Measurements from ENCODE around the gene NCKAP5. TPM values are rescaled to one million over a fixed set of nuclear protein-coding genes. Genes with fewer than 3 reads are reported as not detected.

NCKAP5 gene
- total RNA-seq, 1 experiment from 2014 or later: 3.4 TPM

- no peak for DNase-seq (ENCODE audit: low read depth)
- in situ Hi-C loops (cut with HindIII; ENCODE audit: low pct_unique_long_range_greater_than_20kb, low sequenced_read_pairs): no loop called here
These were observed 147.5 kb downstream of the NCKAP5 start for GRCh38 chr2:133420788-133421187.

- no peak for DNase-seq (ENCODE audit: low read depth)
- in situ Hi-C loops (cut with HindIII; ENCODE audit: low pct_unique_long_range_greater_than_20kb, low sequenced_read_pairs): no loop called here
These were observed 149.6 kb downstream of the NCKAP5 start for GRCh38 chr2:133418671-133419070.

- in situ Hi-C loops (cut with HindIII; ENCODE audit: low pct_unique_long_range_greater_than_20kb, low sequenced_read_pairs): no loop called here
- DNase-seq (ENCODE audit: low read depth): peak; percentile 45
These were observed 150.2 kb downstream of the NCKAP5 start for GRCh38 chr2:133418021-133418420.

GRCh38 chr2:133417415-133417814 lies 150.8 kb downstream of the NCKAP5 start:
- in situ Hi-C loops (cut with HindIII; ENCODE audit: low pct_unique_long_range_greater_than_20kb, low sequenced_read_pairs): no loop called here
- no peak for DNase-seq (ENCODE audit: low read depth)

- no peak for DNase-seq (ENCODE audit: low read depth)
- in situ Hi-C loops (cut with HindIII; ENCODE audit: low pct_unique_long_range_greater_than_20kb, low sequenced_read_pairs): no loop called here
These were observed 151.5 kb downstream of the NCKAP5 start for GRCh38 chr2:133416736-133417135.

- in situ Hi-C loops (cut with HindIII; ENCODE audit: low pct_unique_long_range_greater_than_20kb, low sequenced_read_pairs): no loop called here
- no peak for DNase-seq (ENCODE audit: low read depth)
These were observed 152.1 kb downstream of the NCKAP5 start for GRCh38 chr2:133416146-133416545.

- DNase-seq (ENCODE audit: low read depth): no peak
- in situ Hi-C loops (cut with HindIII; ENCODE audit: low pct_unique_long_range_greater_than_20kb, low sequenced_read_pairs): no loop called here
These were observed 152.9 kb downstream of the NCKAP5 start for GRCh38 chr2:133415210-133415876.

- in situ Hi-C loops (cut with HindIII; ENCODE audit: low pct_unique_long_range_greater_than_20kb, low sequenced_read_pairs): no loop called here
- no peak for DNase-seq (ENCODE audit: low read depth)
These were observed 153.6 kb downstream of the NCKAP5 start for GRCh38 chr2:133414486-133415209.

GRCh38 chr2:133413863-133414262 lies 154.4 kb downstream of the NCKAP5 start:
- DNase-seq (ENCODE audit: low read depth): no peak
- in situ Hi-C loops (cut with HindIII; ENCODE audit: low pct_unique_long_range_greater_than_20kb, low sequenced_read_pairs): no loop called here

GRCh38 chr2:133412694-133413093 lies 155.6 kb downstream of the NCKAP5 start:
- DNase-seq (ENCODE audit: low read depth): no peak
- in situ Hi-C loops (cut with HindIII; ENCODE audit: low pct_unique_long_range_greater_than_20kb, low sequenced_read_pairs): no loop called here

- no peak for DNase-seq (ENCODE audit: low read depth)
- in situ Hi-C loops (cut with HindIII; ENCODE audit: low pct_unique_long_range_greater_than_20kb, low sequenced_read_pairs): no loop called here
These were observed 156.4 kb downstream of the NCKAP5 start for GRCh38 chr2:133411857-133412256.

- DNase-seq (ENCODE audit: low read depth): no peak
- in situ Hi-C loops (cut with HindIII; ENCODE audit: low pct_unique_long_range_greater_than_20kb, low sequenced_read_pairs): no loop called here
These were observed 157.2 kb downstream of the NCKAP5 start for GRCh38 chr2:133411101-133411500.

- in situ Hi-C loops (cut with HindIII; ENCODE audit: low pct_unique_long_range_greater_than_20kb, low sequenced_read_pairs): no loop called here
These were observed 158.5 kb downstream of the NCKAP5 start for GRCh38 chr2:133409581-133410285.

GRCh38 chr2:133408671-133409070 lies 159.6 kb downstream of the NCKAP5 start:
- DNase-seq (ENCODE audit: low read depth): no peak
- in situ Hi-C loops (cut with HindIII; ENCODE audit: low pct_unique_long_range_greater_than_20kb, low sequenced_read_pairs): no loop called here

More at GRCh38 chr2:133409581-133410285, 158.5 kb downstream of the NCKAP5 start:
- no peak for DNase-seq (ENCODE audit: low read depth)

GRCh38 chr2:133407341-133407740 lies 160.9 kb downstream of the NCKAP5 start:
- DNase-seq (ENCODE audit: low read depth): no peak
- in situ Hi-C loops (cut with HindIII; ENCODE audit: low pct_unique_long_range_greater_than_20kb, low sequenced_read_pairs): no loop called here

- in situ Hi-C loops (cut with HindIII; ENCODE audit: low pct_unique_long_range_greater_than_20kb, low sequenced_read_pairs): no loop called here
- DNase-seq (ENCODE audit: low read depth): no peak
These were observed 163.0 kb downstream of the NCKAP5 start for GRCh38 chr2:133405252-133405651.

- DNase-seq (ENCODE audit: low read depth): no peak
- in situ Hi-C loops (cut with HindIII; ENCODE audit: low pct_unique_long_range_greater_than_20kb, low sequenced_read_pairs): no loop called here
These were observed 167.9 kb downstream of the NCKAP5 start for GRCh38 chr2:133400411-133400810.

- in situ Hi-C loops (cut with HindIII; ENCODE audit: low pct_unique_long_range_greater_than_20kb, low sequenced_read_pairs): no loop called here
These were observed 174.4 kb downstream of the NCKAP5 start for GRCh38 chr2:133393895-133394294.

GRCh38 chr2:133390156-133390555 lies 178.1 kb downstream of the NCKAP5 start:
- DNase-seq (ENCODE audit: low read depth): no peak

More at GRCh38 chr2:133393895-133394294, 174.4 kb downstream of the NCKAP5 start:
- no peak for DNase-seq (ENCODE audit: low read depth)

More at GRCh38 chr2:133390156-133390555, 178.1 kb downstream of the NCKAP5 start:
- in situ Hi-C loops (cut with HindIII; ENCODE audit: low pct_unique_long_range_greater_than_20kb, low sequenced_read_pairs): no loop called here

Data from Caki2 (cell line).